Neutrophil (primary cell): ENCODE measurements around the gene DLX4.

Experiments
- H3K27ac ChIP-seq: fragments of 200-600 bp; sonication (generic); 2 replicates; pipeline ENCODE4 v1.5.1; 2016; ENCODE audit warnings: mild to moderate bottlenecking, moderate library complexity
- H3K27me3 ChIP-seq: fragments of 200-600 bp; sonication (generic); 2 replicates; pipeline ENCODE4 v1.6.0; 2016; ENCODE audit warnings: mild to moderate bottlenecking
- H3K36me3 ChIP-seq: fragments of 200-600 bp; sonication (generic); 2 replicates; pipeline ENCODE4 v1.5.1; 2017
- H3K4me1 ChIP-seq, 2 experiments: fragments of 200-600 bp in 1 of 2; sonication (generic) in 1 of 2; 1 replicate in 1 of 2; 2 replicates in 1 of 2; pipeline versions ENCODE4 v1.5.1 to v1.6.1; 2013 to 2016; ENCODE audit warnings: low read depth in 1 of 2, low read length in 1 of 2, mild to moderate bottlenecking in 1 of 2, moderate library complexity in 1 of 2; ENCODE audit not compliant: control insufficient read depth in 1 of 2, insufficient read depth in 1 of 2
- H3K4me3 ChIP-seq, 2 experiments: fragments of 200-600 bp in 1 of 2; sonication (generic) in 1 of 2; 1 replicate in 1 of 2; 2 replicates in 1 of 2; pipeline ENCODE4 v1.5.1; 2013 to 2016; ENCODE audit warnings: low read depth in 1 of 2, low read length in 1 of 2, mild to moderate bottlenecking in 1 of 2, moderate library complexity in 1 of 2
- H3K9me3 ChIP-seq: fragments of 200-600 bp; sonication (generic); 2 replicates; pipeline ENCODE4 v1.5.1; 2016
- CTCF ChIP-seq: fragments of 200-600 bp; sonication (generic); IDR thresholded peaks from 2 replicates; pipeline ENCODE4 v1.5.1; 2016; ENCODE audit warnings: antibody characterized with exemption

The DLX4 gene

GRCh38 chr17:49973271-49973615 lies 4.3 kb downstream of the DLX4 start:
- H3K27me3 ChIP-seq: peaks cover 100% of the 10 kb centered on the region
- no peaks in the 10 kb centered on the region for H3K36me3 ChIP-seq
- no peaks in the 10 kb centered on the region for H3K9me3 ChIP-seq
- peaks cover 14 to 17% of the 10 kb centered on the region in 2 experiments for H3K4me1 ChIP-seq
- no peak for TF ChIP-seq CTCF
- H3K27ac ChIP-seq: no peak overlapping the region
- no peak overlapping the region for H3K4me3 ChIP-seq

DNA sequence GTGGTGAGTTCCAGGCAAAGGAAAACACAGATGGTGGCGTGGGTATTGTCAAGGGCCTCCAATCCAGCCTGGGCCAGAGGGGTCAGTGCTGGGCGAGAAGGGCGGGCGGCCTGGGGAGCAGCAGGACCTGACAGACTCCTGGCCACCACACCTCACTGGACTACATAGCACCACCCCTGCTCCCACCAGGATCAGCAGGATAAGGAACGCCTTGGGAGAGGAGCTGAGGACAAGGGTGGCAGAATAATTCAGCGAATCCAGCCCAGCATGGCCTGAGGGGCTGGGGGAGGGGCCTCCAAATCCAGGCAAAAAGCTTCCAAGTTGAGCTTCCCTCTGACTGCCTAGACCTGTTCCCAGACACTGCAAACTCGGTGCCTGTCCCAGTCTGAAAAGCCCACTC lies 6.5 kb downstream of the DLX4 start:
- no peaks in the 10 kb centered on the region for H3K36me3 ChIP-seq
- no peak overlapping the region for H3K4me3 ChIP-seq
- no peaks in the 10 kb centered on the region for H3K4me1 ChIP-seq
- peaks cover 100% of the 10 kb centered on the region for H3K27me3 ChIP-seq
- no peaks in the 10 kb centered on the region for H3K9me3 ChIP-seq
- TF ChIP-seq CTCF: no peak
- H3K27ac ChIP-seq: no peak overlapping the region

DNA sequence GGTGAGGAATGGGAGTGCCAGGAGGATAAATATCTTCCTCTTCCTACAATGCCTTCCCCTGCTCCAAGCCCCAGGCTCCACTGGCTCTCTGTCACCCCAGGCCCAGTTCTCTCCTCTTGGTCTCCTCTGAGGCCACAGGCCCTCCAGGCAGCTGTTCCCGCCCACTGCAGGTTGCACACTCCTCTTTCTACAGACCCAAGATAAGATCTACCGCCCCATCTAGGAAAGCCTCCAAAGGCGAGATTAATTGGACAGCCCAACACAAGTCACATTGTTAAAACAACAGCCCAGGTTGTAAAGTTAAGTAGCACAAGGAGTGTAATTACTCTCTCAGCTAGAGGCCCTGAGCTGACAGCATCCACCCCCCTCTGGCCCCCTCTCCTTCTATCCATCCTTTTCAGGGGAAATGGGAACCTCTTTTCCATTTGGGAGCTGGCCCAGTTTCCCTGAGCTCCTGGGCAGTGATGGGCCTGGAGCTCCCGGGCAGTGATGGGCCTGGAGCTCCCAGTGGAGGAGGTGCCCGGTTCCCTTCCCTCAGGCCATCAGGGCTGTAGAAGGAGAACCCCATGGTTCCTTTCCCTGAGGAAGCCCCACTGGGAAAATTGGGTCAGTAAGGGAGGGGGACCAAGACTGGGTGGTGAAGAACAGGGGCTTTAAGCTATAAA lies 7.3 kb downstream of the DLX4 start:
- Histone ChIP-seq H3K27ac (no peak overlapping the region), H3K27me3 (peaks cover 100% of the 10 kb centered on the region), H3K9me3 (no peaks in the 10 kb centered on the region), H3K4me3 (no peak overlapping the region), H3K4me1 (no peaks in the 10 kb centered on the region), H3K36me3 (no peaks in the 10 kb centered on the region)
- TF ChIP-seq CTCF: no peak

DNA sequence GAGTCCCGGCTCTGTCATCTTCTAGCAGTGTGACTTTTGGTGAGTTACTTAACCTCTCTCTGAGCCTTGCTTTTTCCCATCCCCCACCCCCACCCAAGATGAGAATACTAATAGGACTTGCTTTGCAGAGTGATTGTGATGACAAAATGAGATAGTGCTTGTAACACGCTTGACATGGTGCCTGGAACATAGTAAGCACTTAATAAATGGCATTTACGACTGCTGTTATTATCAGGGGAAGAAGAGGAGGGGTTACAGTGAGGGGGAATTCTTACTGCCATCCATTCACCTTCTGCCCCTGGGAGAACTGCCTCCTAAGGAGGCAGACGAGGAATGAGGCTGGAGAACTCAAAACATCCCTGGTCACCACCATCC lies 7.8 kb downstream of the DLX4 start:
- Histone ChIP-seq H3K27ac (no peak overlapping the region), H3K4me1 (no peaks in the 10 kb centered on the region), H3K36me3 (no peaks in the 10 kb centered on the region), H3K27me3 (peaks cover 100% of the 10 kb centered on the region), H3K4me3 (no peak overlapping the region), H3K9me3 (no peaks in the 10 kb centered on the region)
- TF ChIP-seq CTCF: no peak

DNA sequence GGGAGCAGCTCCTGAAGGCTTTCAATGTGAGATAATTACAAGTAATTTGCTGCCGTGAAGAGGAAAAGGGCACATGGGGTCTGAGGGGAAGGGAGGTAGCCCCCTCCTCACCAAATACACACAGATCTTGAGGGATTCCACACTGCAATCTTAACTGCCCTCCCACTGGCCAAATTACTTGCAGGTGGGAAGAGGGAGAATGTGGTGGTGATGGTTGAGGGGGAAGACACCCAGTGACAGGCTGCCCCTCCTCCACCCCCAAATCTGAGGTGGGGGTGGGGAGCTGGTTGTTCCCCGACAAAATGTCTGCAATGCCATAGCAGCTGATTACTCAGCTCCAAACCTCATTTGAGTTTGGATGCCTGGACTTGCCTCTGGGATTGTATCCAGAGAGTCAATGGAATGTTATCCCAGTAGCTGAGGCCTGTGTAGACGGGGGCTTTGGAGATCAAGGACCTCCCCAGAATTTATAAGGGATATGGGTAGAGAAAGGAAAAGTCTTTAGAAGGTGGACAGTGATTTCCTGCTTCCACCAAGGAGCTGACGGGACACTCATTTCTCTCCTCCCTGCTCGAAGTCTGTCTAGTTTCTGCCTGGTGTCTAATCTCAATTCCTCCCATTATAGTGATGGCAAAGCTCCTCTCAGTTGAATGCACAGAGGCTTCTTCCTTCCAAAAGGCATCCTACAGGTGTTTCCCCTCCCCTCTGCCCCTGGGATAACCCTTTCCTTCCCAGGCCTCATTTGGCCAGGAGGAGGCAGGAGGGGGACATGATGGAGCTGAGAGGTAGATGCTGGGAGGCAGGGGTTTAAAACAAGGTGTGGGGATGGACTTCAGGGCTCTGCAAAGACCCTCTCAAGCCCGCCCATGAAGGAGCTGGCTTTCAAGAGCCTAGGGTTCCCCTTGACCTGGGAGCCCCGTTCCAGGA lies 8.7 kb downstream of the DLX4 start:
- Histone ChIP-seq H3K9me3 (no peaks in the 10 kb centered on the region), H3K36me3 (no peaks in the 10 kb centered on the region), H3K4me3 (no peak overlapping the region), H3K27ac (no peak overlapping the region), H3K4me1 (no peaks in the 10 kb centered on the region), H3K27me3 (peaks cover 100% of the 10 kb centered on the region)
- no peak for TF ChIP-seq CTCF
